Activated CD8-positive, alpha-beta memory T cell treated with anti-CD3 and anti-CD28 coated beads for 1 hour (primary cell): ENCODE measurements around the gene CDC25B.
"Not testable (repeated sequence)": the region's sequence is repeated elsewhere in the genome, so short reads cannot be mapped to it uniquely, and the experiment has no call there.

Experiments
- DNase-seq, 2 donors: peaks; one replicate each; pipeline ENCODE4 v3.0.0-alpha.2; 2020; ENCODE audit warnings: low read depth in 1 of 2; ENCODE audit errors: extremely low read depth in 1 of 2

Gene CDC25B

DNA sequence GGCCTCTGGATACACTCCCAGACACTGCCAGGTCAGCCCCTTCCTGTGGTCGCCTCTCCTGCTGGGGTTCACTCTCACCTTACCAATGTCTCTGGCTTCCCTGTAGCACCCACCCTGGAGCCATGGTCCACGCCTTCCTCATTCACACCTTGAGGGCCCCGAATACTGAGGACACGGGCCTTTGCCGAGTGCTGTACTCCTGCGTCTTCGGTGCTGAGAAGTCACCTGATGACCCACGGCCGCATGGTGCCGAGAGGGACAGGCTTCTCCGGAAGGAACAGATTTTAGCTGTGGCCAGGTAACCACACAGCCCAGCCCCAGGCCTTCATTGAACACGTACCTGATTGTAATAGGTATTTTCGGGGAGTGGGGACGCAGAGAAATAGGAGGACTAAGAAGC is 25.9 kb downstream of the CDC25B start:
- no peak for DNase-seq

DNA sequence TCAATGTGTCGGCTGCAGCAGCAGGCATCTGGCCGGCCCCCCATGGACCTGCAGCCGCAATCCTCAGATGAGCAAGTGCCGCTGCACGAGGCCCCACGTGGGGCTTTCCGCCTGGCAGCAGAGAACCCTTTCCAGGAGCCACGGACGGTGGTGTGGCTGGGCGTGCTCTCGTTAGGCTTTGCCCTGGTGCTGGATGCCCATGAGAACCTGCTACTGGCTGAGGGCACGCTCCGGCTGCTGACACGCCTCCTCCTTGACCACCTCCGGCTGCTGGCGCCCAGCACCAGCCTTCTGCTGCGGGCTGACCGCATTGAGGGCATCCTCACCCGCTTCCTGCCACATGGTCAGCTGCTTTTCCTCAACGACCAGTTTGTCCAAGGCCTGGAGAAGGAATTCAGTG is 27.8 kb downstream of the CDC25B start:
- no peak for DNase-seq

DNA sequence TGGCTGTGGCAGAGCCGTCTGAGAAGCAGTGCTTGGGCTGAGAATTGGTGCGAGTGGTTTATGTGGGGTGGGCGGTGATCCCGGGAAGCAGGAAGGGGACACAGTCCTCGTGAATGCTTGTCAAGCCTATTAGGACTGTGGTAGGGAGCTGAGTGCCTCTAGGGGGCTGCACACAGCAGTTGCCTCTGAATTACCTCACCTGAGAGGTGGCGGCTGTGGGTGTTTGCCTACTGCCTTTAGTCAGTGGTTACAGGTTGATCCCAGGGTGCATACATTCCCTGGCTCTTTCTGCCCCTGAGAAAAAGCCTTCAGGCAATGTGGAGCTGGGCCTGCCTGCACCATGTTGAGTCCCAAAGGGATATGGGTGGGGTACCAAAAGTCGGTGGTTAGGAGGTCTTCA is 29.4 kb downstream of the CDC25B start:
- no peak for DNase-seq

GRCh38 chr20:3826420-3826819 is 30.3 kb downstream of the CDC25B start:
- no peak for DNase-seq

DNA sequence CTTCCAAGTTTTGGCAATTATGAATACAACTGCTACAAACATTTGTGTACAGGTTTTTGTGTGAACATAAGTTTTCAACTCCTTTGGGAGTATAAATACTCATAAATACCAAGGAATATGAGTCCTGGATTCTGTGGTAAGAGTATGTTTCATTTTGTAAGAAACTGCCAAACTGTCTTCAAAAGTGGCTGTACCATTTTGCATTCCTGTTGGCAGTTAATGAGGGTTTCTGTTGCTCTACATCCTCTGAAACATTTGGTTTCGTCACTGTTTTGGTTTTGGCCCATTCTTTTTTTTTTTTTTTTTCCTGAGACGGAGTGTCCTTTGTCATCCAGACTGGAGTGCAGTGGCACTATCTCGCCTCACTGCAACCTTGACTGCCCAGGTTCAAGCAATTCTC is 32.7 kb downstream of the CDC25B start:
- DNase-seq: no peak

- not testable (repeated sequence) for DNase-seq
Observed at GRCh38 chr20:3829891-3830290, 33.8 kb downstream of the CDC25B start.

DNA sequence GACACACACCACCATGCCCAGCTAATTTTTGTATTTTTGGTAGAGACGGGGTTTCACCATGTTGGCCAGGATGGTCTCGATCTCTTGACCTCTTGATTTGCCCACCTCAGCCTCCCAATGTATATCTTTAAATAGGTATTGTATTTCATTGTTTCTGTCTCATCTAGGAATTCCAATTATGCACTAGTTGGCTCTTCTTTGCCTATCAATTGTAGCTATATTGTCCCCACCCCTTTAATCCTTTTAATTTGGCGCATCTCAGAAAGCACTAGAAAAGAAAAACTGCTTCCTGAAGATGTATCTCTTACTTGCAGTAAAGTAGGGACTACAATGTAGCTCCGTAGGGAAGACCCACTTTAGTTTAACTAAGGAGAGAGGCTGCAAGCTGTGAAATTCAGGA is 40.0 kb downstream of the CDC25B start:
- no peak for DNase-seq

DNA sequence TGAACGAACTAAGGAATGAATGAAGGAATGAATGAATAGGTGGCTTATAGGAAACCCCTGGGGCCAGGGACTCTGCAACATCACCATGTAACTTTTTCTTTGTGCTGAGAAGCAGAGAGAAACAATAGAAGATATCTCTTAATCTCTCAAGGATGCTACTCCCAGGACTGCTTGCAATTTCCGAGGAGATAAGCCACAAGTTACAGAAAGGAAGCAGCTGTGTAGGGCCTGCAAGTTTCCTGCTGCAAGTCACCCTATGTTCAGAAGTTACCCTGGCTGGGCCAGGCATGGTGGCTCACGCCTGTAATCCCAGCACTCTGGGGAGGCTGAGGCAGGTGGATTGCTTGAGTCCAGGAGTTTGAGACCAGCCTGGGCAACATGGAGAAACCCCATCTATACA is 43.2 kb downstream of the CDC25B start:
- DNase-seq: no peak

DNA sequence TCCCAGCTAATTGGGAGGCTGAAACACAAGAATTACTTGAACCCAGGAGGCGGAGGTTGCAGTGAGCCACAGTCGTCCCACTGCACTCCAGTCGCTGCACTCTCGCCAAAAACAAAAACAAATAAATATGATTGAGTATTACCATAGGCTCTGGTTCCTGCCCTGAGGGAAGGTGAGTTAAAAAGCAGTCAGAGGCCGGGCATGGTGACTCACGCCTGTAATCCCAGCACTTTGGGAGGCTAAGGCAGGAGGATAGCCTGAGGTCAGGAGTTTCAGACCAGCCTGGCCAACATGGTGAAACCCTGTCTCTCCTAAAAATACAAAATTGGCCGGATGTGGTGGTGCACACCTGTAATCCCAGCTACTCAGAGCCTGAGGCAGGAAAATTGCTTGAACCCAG is 44.1 kb downstream of the CDC25B start:
- DNase-seq: not testable (repeated sequence)

DNA sequence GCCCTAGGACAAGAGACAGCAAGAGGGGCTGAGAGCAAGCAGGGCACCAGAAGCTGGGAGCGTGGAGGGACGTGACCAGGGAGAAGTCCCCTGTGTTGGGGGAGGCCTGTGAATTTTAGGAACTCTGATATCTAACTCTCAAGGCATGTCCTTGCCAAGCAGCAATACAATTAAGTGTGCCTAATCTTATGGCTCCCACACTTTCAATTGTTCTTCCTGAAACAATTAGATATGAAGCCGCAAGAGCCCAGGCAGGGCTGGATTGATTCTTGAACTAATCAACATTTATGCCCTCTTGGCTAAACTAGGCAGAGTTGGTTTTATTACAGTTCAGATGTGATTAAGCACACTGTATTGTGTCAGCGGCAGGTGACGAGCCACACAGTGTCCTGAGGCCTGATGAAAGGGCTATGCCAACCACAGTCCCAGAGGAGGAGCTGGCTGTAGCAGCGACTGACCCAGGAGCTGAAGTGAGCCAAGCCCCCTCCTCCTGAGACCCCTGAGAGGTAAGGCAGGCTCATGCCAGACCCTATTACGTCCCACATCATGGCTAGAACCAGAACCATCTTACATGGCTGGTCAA is 46.3 kb downstream of the CDC25B start:
- DNase-seq: no peak

GRCh38 chr20:3843490-3843889 is 47.4 kb downstream of the CDC25B start:
- no peak for DNase-seq

GRCh38 chr20:3843990-3844619 is 48.0 kb downstream of the CDC25B start:
- DNase-seq: not testable (repeated sequence)

GRCh38 chr20:3846378-3846739 is 50.2 kb downstream of the CDC25B start:
- DNase-seq: no peak

- peak; percentile 58 to 80 for DNase-seq
Observed at GRCh38 chr20:3846740-3847428, 50.8 kb downstream of the CDC25B start, which contains the start of gene MAVS. Gene MAVS, plus strand, starts transcription at chr20:3846834. Its CDS starts 7,791 bp downstream, at chr20:3854625.

DNA sequence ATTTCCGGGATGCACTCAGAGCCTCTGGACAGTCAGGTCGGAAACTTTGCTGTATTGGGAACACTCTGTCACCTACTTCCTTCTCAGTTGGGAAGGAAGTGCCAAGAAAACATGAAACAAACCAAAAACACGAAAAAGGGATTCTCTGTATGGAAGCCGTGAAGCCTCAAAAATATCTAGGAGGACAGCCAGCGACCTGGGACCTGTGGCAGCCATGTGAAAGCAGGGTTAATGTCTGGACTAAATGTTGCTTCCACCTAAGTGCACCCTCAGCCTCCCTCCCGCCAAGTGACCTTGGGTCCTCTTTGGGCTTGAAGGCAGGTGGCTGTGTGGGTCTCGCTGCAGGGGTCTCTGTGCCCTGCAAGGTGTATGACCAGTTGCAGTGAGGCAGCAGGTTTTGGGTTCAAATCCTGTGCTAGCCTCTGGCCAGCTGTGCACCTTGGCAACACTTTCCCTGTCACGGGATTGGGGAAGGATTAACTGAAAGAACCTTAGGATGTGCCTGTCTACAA is 51.4 kb downstream of the CDC25B start:
- no peak for DNase-seq

DNA sequence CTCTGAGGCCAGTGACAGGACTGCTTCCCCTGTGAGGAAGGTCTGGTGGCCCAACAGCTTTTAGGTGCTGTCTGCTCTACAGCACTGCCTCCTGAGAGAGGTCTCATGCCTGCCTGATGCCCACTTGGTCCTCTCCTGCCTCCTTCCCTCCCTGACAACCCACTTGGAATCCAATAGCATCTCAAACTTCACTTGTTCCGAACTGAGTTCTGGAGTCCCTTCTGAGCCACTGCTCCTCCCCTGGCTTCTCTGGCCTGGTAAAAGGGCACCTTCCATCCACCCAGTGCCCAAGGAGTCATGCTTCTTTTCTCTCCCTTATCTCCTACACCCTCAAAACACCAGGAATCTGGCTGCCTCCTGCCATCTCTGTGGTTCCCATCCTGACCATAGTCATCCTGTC is 52.5 kb downstream of the CDC25B start:
- no peak for DNase-seq

- DNase-seq: no peak
Observed at GRCh38 chr20:3854462-3854871, 58.4 kb downstream of the CDC25B start.
